Vagina (tissue), 2 donors: ENCODE measurements around the gene ATP6V1G2. TPM values are rescaled to one million over a fixed set of nuclear protein-coding genes. Genes with fewer than 3 reads are reported as not detected.

Source experiments
- DNase-seq, 2 donors: peaks; one replicate each; pipeline ENCODE4 v3.0.0-alpha.2; 2017; ENCODE audit errors: extremely low spot score in 2 of 2
- H3K27ac ChIP-seq: fragments of 200-600 bp; sonication (generic); one replicate; pipeline ENCODE4 v1.5.1; 2019
- H3K27me3 ChIP-seq: fragments of 200-600 bp; sonication (generic); one replicate; pipeline ENCODE4 v1.5.1; 2019
- H3K36me3 ChIP-seq, 2 donors: fragments of 200-600 bp; sonication (generic); one replicate each; pipeline ENCODE4 v1.5.1; 2017 to 2019
- H3K4me1 ChIP-seq: fragments of 200-600 bp; sonication (generic); one replicate; pipeline ENCODE4 v1.5.1; 2019
- H3K4me3 ChIP-seq, 2 donors: fragments of 200-600 bp; sonication (generic); 1 replicate in 1 of 2; 2 replicates in 1 of 2; pipeline ENCODE4 v1.5.1; 2016 to 2019
- H3K9me3 ChIP-seq: fragments of 200-600 bp; sonication (generic); one replicate; pipeline ENCODE4 v1.5.1; 2019
- POLR2A ChIP-seq, 2 donors: fragments of 450-650 bp; IDR thresholded peaks; one replicate each; pipeline ENCODE4 v1.6.1; 2017; ENCODE audit warnings: antibody characterized with exemption in 2 of 2, mild to moderate bottlenecking in 2 of 2, moderate library complexity in 2 of 2
- POLR2AphosphoS5 ChIP-seq, 2 donors: sonication (generic); formaldehyde crosslinking; IDR thresholded peaks; one replicate each; pipeline ENCODE4 v1.9.0; 2017; ENCODE audit warnings: antibody characterized with exemption in 2 of 2, mild to moderate bottlenecking in 2 of 2, low read depth in 1 of 2; ENCODE audit not compliant: insufficient read depth in 1 of 2
- intact Hi-C: fragments of 100-400 bp; cut with DNase I; formaldehyde crosslinking; loops from one replicate; pipeline ENCODE4 v1.15.1; 2023
- total RNA-seq: library from RNA; depleted of rRNA; stranded (reverse); fragments of >200 nt; gene quantifications from one replicate; pipeline ENCODE4 v1.2.3, GENCODE V29; 2016
- TF ChIP-seq, protein P1 (sequence below), 3 experiments: fragments of 450-650 bp in 2 of 3; fragments of 200-600 bp in 1 of 3; sonication (generic) in 1 of 3; IDR thresholded peaks; one replicate each; pipeline ENCODE4 v1.5.1; 2017 to 2019; ENCODE audit warnings: antibody characterized with exemption in 3 of 3, mild to moderate bottlenecking in 2 of 3, moderate library complexity in 2 of 3

ATP6V1G2 gene
- total RNA-seq, 1 donor from 2014 or later: 5.4 TPM

DNA sequence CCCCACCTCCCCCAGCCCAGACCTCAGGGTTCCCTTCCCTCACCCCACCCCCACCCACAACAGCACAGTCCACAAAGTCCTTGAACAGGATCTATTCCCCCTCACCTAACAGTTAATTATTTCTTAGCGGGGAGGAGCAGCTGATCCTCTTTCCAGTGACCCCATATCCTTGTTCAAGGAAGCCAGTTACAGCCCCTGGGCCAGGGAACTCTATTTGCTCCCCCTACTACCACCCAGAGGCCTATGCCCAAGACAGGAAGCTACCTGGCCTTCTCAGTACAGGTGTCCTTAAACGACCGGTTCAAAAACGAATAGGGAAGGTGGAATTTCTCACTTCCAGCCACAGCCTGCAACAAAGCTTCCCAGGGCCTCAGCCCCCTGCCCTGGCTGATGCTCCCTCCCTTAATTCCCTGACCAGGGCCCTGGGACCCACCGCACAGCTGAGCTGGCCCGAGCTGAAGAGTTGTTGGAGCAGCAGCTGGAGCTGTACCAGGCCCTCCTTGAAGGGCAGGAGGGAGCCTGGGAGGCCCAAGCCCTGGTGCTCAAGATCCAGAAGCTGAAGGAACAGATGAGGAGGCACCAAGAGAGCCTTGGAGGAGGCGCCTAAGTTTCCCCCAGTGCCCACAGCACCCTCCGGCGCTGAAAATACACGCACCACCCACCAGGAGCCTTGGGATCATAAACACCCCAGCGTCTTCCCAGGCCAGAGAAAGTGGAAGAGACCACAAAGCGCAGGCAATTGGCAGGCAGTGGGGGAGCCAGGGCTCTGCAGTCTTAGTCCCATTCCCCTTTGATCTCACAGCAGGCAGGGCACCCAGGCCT is 16.9 kb downstream of the ATP6V1G2 start:
- Histone ChIP-seq H3K9me3 (no peaks in the 10 kb centered on the region), H3K36me3 (peaks cover 0 to 49% of the 10 kb centered on the region in 2 donors), H3K4me1 (no peaks in the 10 kb centered on the region), H3K27ac (no peak overlapping the region), H3K4me3 (no peak overlapping the region), H3K27me3 (no peaks in the 10 kb centered on the region)
- no peak for DNase-seq
- TF ChIP-seq, protein P1, sequence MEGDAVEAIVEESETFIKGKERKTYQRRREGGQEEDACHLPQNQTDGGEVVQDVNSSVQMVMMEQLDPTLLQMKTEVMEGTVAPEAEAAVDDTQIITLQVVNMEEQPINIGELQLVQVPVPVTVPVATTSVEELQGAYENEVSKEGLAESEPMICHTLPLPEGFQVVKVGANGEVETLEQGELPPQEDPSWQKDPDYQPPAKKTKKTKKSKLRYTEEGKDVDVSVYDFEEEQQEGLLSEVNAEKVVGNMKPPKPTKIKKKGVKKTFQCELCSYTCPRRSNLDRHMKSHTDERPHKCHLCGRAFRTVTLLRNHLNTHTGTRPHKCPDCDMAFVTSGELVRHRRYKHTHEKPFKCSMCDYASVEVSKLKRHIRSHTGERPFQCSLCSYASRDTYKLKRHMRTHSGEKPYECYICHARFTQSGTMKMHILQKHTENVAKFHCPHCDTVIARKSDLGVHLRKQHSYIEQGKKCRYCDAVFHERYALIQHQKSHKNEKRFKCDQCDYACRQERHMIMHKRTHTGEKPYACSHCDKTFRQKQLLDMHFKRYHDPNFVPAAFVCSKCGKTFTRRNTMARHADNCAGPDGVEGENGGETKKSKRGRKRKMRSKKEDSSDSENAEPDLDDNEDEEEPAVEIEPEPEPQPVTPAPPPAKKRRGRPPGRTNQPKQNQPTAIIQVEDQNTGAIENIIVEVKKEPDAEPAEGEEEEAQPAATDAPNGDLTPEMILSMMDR (IDR thresholded peaks at IDR 0.05): no peak
- intact Hi-C loops: no loop called here

GRCh38 chr6:31528821-31529328 is 17.5 kb downstream of the ATP6V1G2 start, which contains the start of gene MCCD1:
Gene MCCD1, plus strand, starts transcription at chr6:31528962. Its CDS starts 53 bp downstream, at chr6:31529015.
- H3K27ac ChIP-seq: no peak within 1 kb of the TSS
- no peak for DNase-seq
- H3K36me3 ChIP-seq: peaks cover 0 to 42% of the 10 kb centered on the region in 2 donors

DNA sequence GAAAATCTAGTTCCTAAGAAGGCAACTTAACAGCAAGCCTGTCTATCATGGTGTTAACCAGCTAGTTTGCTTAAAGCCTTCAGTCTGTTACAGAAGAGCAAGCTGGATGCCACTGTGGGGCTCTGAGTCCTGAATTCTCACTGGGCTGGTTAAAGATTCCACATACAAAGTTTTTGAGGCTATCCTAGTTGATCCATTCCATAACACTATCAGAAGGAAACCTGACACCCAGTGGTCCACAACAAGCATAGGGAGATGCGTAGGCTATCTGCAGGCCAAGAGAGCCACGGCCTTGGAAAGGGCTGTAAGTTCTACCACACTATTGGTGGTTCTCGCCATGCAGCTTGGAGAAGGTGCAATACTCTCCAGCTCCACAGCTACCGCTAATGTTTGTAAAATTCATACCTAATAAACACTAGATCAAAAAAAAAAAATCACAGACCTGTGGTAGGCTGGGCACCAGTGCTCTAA is 18.1 kb downstream of the ATP6V1G2 start:
- TF ChIP-seq, protein P1 (IDR thresholded peaks at IDR 0.05): no peak
- TF ChIP-seq POLR2A (IDR thresholded peaks at IDR 0.05) (no peak), POLR2AphosphoS5 (IDR thresholded peaks at IDR 0.05; ENCODE audit: insufficient read depth in 1 of 2, low read depth in 1 of 2) (no peak)
- H3K27ac ChIP-seq: no peak overlapping the region
- intact Hi-C loops: no loop called here

More at GRCh38 chr6:31528821-31529328, 17.5 kb downstream of the ATP6V1G2 start, which contains the start of gene MCCD1:
- H3K4me3 ChIP-seq: no peak within 1 kb of the TSS
- H3K4me1 ChIP-seq: no peaks in the 10 kb centered on the region
- no peaks in the 10 kb centered on the region for H3K9me3 ChIP-seq
- H3K27me3 ChIP-seq: no peaks in the 10 kb centered on the region
- intact Hi-C loops: no loop called here
- TF ChIP-seq, protein P1 (IDR thresholded peaks at IDR 0.05): no peak

GRCh38 chr6:31525932-31526591 is 20.3 kb downstream of the ATP6V1G2 start:
- no peaks in the 10 kb centered on the region for H3K4me1 ChIP-seq
- no peak for DNase-seq
- no peak overlapping the region for H3K4me3 ChIP-seq
- no peak overlapping the region for H3K27ac ChIP-seq
- TF ChIP-seq POLR2AphosphoS5 (IDR thresholded peaks at IDR 0.05; ENCODE audit: insufficient read depth in 1 of 2, low read depth in 1 of 2) (no peak), POLR2A (IDR thresholded peaks at IDR 0.05) (no peak)
- TF ChIP-seq, protein P1 (IDR thresholded peaks at IDR 0.05): no peak
- H3K9me3 ChIP-seq: no peaks in the 10 kb centered on the region
- no peaks in the 10 kb centered on the region for H3K27me3 ChIP-seq
- peaks cover 0 to 14% of the 10 kb centered on the region in 2 donors for H3K36me3 ChIP-seq
- intact Hi-C loops: no loop called here

More for the DNA sequence above, 18.1 kb downstream of the ATP6V1G2 start:
- H3K4me3 ChIP-seq: no peak overlapping the region
- DNase-seq: no peak
- H3K27me3 ChIP-seq: no peaks in the 10 kb centered on the region
- peaks cover 0 to 37% of the 10 kb centered on the region in 2 donors for H3K36me3 ChIP-seq
- no peaks in the 10 kb centered on the region for H3K9me3 ChIP-seq
- no peaks in the 10 kb centered on the region for H3K4me1 ChIP-seq
